Urinary bladder (tissue), 4 donors: ENCODE data around the gene PSD. TPM values are rescaled to one million over a fixed set of nuclear protein-coding genes. Genes with fewer than 3 reads are reported as not detected.

Experiments used
- DNase-seq: peaks from one replicate; pipeline ENCODE4 v3.0.0-alpha.2; 2015; ENCODE audit errors: extremely low spot score
- H3K27ac ChIP-seq: one replicate; pipeline ENCODE4 v1.5.1; 2013; ENCODE audit warnings: low read depth, mild to moderate bottlenecking, moderate library complexity
- H3K36me3 ChIP-seq: one replicate; pipeline ENCODE4 v1.6.1; 2013; ENCODE audit warnings: mild to moderate bottlenecking, moderate library complexity; ENCODE audit not compliant: insufficient read depth
- H3K4me1 ChIP-seq: one replicate; pipeline ENCODE4 v1.6.1; 2013; ENCODE audit warnings: mild to moderate bottlenecking, moderate library complexity; ENCODE audit not compliant: insufficient read depth
- H3K4me3 ChIP-seq: one replicate; pipeline ENCODE4 v1.5.1; 2013; ENCODE audit warnings: low read depth, low read length
- WGBS: extraction: QIAGEN DNeasy Blood & Tissue Kit; methylation state at CpG from one replicate; pipeline ENCODE4 v1.1.7; 2013; 5-methylcytosine and 5-hydroxymethylcytosine counted together
- polyA plus RNA-seq: library from polyadenylated mRNA; stranded (reverse); fragments of 200-250 nt; gene quantifications from one replicate; pipeline ENCODE4 v1.2.3, GENCODE V29; 2013
- total RNA-seq: library from RNA; depleted of rRNA; stranded (reverse); fragments of >200 nt; gene quantifications from one replicate; pipeline ENCODE4 v1.2.3, GENCODE V29; 2014
- donor health status: healthy with polysubstance abuse.
- donor health status: healthy.

The PSD gene
- total and polyA plus RNA-seq, 2 donors: 38.4 to 276 TPM

- no peak for DNase-seq
- Histone ChIP-seq H3K4me1 (no peaks in the 10 kb centered on the region), H3K36me3 (peaks cover 2% of the 10 kb centered on the region), H3K27ac (no peak overlapping the region), H3K4me3 (no peak overlapping the region)
- WGBS: 82% methylated on average over 22 of the region's 22 CpGs
Measured at GRCh38 chr10:102400598-102401341, 17.8 kb downstream of the PSD start.

GRCh38 chr10:102400076-102400475, 18.5 kb downstream of the PSD start:
- 78% methylated on average over 17 of the region's 17 CpGs for WGBS
- Histone ChIP-seq H3K4me1 (no peaks in the 10 kb centered on the region), H3K36me3 (peaks cover 2% of the 10 kb centered on the region), H3K27ac (no peak overlapping the region), H3K4me3 (no peak overlapping the region)
- no peak for DNase-seq

- Histone ChIP-seq H3K4me1 (no peaks in the 10 kb centered on the region), H3K36me3 (peaks cover 2% of the 10 kb centered on the region), H3K4me3 (peak overlapping the region; percentile 51), H3K27ac (peak overlapping the region; percentile 79)
- DNase-seq: peak; percentile 29
- 3% methylated on average over 72 of the region's 72 CpGs for WGBS
Measured at GRCh38 chr10:102399217-102400021, 19.2 kb downstream of the PSD start.

GRCh38 chr10:102398172-102399020, 20.2 kb downstream of the PSD start:
- Histone ChIP-seq H3K4me3 (no peak overlapping the region), H3K4me1 (no peaks in the 10 kb centered on the region), H3K27ac (no peak overlapping the region), H3K36me3 (peaks cover 2% of the 10 kb centered on the region)
- DNase-seq: no peak
- 83% methylated on average over 21 of the region's 21 CpGs for WGBS

GRCh38 chr10:102397222-102398171, 21.1 kb downstream of the PSD start:
- no peaks in the 10 kb centered on the region for H3K4me1 ChIP-seq
- H3K4me3 ChIP-seq: no peak overlapping the region
- peaks cover 2% of the 10 kb centered on the region for H3K36me3 ChIP-seq
- no peak overlapping the region for H3K27ac ChIP-seq
- DNase-seq: no peak
- 88% methylated on average over 14 of the region's 14 CpGs for WGBS

- H3K4me3 ChIP-seq: no peak overlapping the region
- DNase-seq: no peak
- 84% methylated on average over 12 of the region's 12 CpGs for WGBS
- H3K27ac ChIP-seq: no peak overlapping the region
- H3K4me1 ChIP-seq: no peaks in the 10 kb centered on the region
- peaks cover 2% of the 10 kb centered on the region for H3K36me3 ChIP-seq
Measured at GRCh38 chr10:102396730-102397151, 21.8 kb downstream of the PSD start.

- peak overlapping the region; percentile 76 for H3K27ac ChIP-seq
- peak overlapping the region; percentile 63 for H3K4me3 ChIP-seq
- 39% methylated on average over 4 of the region's 4 CpGs for WGBS
- no peak for DNase-seq
- peaks cover 1% of the 10 kb centered on the region for H3K36me3 ChIP-seq
- H3K4me1 ChIP-seq: no peaks in the 10 kb centered on the region
Measured at GRCh38 chr10:102396317-102396650, 22.3 kb downstream of the PSD start.

GRCh38 chr10:102395400-102396316, 22.9 kb downstream of the PSD start, which contains the start of gene NFKB2:
Gene NFKB2, plus strand, starts transcription at chr10:102395705. Its CDS starts 255 bp downstream, at chr10:102395960.
- peak; percentile 67 for DNase-seq
- WGBS: under 1% methylated on average over 42 of the region's 42 CpGs

GRCh38 chr10:102394801-102395399, 23.7 kb downstream of the PSD start:
- no peaks in the 10 kb centered on the region for H3K4me1 ChIP-seq
- peak overlapping the region; percentile 63 for H3K4me3 ChIP-seq
- no peak for DNase-seq
- under 1% methylated on average over 35 of the region's 35 CpGs for WGBS
- no peaks in the 10 kb centered on the region for H3K36me3 ChIP-seq
- peak overlapping the region; percentile 97 for H3K27ac ChIP-seq

More at GRCh38 chr10:102395400-102396316, 22.9 kb downstream of the PSD start, which contains the start of gene NFKB2:
- no peaks in the 10 kb centered on the region for H3K36me3 ChIP-seq
- no peaks in the 10 kb centered on the region for H3K4me1 ChIP-seq
- H3K27ac ChIP-seq: peak within 1 kb of the TSS; percentile 97
- peak within 1 kb of the TSS; percentile 63 for H3K4me3 ChIP-seq

GRCh38 chr10:102394079-102394800, 24.3 kb downstream of the PSD start:
- H3K4me3 ChIP-seq: peak overlapping the region; percentile 63
- under 1% methylated on average over 71 of the region's 71 CpGs for WGBS
- H3K27ac ChIP-seq: peak overlapping the region; percentile 97
- no peaks in the 10 kb centered on the region for H3K36me3 ChIP-seq
- H3K4me1 ChIP-seq: no peaks in the 10 kb centered on the region
- peak; percentile 88 for DNase-seq
